ENCODE measurements around the gene BMP2K.

DNA sequence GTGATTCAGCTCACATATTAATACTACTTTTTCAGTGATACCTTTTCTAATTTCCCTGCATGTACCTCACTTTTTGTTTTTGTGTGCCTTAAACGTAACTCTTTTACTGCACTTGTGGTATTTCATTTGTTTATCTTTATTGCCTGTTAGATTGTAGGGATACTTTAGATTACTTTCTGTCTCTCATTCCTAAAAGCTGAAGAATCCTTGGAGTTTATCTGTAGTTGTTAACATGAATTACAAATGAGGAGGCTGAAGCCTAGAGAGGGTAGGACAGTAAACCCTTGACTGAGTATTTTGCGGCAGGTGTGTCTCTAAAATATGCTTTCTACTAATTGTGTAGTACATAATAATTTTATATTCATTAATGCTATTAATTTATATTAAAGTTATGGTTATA lies 34.9 kb downstream of the BMP2K start:
- TF ChIP-seq POLR2AphosphoS5 (IDR thresholded peaks at IDR 0.05; ENCODE audit: low read depth) = no peak
- TF ChIP-seq, protein P1, sequence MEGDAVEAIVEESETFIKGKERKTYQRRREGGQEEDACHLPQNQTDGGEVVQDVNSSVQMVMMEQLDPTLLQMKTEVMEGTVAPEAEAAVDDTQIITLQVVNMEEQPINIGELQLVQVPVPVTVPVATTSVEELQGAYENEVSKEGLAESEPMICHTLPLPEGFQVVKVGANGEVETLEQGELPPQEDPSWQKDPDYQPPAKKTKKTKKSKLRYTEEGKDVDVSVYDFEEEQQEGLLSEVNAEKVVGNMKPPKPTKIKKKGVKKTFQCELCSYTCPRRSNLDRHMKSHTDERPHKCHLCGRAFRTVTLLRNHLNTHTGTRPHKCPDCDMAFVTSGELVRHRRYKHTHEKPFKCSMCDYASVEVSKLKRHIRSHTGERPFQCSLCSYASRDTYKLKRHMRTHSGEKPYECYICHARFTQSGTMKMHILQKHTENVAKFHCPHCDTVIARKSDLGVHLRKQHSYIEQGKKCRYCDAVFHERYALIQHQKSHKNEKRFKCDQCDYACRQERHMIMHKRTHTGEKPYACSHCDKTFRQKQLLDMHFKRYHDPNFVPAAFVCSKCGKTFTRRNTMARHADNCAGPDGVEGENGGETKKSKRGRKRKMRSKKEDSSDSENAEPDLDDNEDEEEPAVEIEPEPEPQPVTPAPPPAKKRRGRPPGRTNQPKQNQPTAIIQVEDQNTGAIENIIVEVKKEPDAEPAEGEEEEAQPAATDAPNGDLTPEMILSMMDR (conservative IDR thresholded peaks at IDR 0.05; ENCODE audit: low read depth in 2 of 2) = no peak
- TF ChIP-seq EZH2 (IDR thresholded peaks at IDR 0.05; ENCODE audit: low read depth, unreplicated experiment) = no peak
- TF ChIP-seq, protein P2, sequence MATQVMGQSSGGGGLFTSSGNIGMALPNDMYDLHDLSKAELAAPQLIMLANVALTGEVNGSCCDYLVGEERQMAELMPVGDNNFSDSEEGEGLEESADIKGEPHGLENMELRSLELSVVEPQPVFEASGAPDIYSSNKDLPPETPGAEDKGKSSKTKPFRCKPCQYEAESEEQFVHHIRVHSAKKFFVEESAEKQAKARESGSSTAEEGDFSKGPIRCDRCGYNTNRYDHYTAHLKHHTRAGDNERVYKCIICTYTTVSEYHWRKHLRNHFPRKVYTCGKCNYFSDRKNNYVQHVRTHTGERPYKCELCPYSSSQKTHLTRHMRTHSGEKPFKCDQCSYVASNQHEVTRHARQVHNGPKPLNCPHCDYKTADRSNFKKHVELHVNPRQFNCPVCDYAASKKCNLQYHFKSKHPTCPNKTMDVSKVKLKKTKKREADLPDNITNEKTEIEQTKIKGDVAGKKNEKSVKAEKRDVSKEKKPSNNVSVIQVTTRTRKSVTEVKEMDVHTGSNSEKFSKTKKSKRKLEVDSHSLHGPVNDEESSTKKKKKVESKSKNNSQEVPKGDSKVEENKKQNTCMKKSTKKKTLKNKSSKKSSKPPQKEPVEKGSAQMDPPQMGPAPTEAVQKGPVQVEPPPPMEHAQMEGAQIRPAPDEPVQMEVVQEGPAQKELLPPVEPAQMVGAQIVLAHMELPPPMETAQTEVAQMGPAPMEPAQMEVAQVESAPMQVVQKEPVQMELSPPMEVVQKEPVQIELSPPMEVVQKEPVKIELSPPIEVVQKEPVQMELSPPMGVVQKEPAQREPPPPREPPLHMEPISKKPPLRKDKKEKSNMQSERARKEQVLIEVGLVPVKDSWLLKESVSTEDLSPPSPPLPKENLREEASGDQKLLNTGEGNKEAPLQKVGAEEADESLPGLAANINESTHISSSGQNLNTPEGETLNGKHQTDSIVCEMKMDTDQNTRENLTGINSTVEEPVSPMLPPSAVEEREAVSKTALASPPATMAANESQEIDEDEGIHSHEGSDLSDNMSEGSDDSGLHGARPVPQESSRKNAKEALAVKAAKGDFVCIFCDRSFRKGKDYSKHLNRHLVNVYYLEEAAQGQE (IDR thresholded peaks at IDR 0.05; ENCODE audit: unreplicated experiment) = no peak
- TF ChIP-seq EZH2phosphoT487 (IDR thresholded peaks at IDR 0.05; ENCODE audit: unreplicated experiment) = no peak

Data from GM23338 (cell line).